ENCODE results near the gene KCNT1.

GRCh38 chr9:135745189-135745588 lies 43.2 kb downstream of the KCNT1 start:
- TF ChIP-seq, protein P1, sequence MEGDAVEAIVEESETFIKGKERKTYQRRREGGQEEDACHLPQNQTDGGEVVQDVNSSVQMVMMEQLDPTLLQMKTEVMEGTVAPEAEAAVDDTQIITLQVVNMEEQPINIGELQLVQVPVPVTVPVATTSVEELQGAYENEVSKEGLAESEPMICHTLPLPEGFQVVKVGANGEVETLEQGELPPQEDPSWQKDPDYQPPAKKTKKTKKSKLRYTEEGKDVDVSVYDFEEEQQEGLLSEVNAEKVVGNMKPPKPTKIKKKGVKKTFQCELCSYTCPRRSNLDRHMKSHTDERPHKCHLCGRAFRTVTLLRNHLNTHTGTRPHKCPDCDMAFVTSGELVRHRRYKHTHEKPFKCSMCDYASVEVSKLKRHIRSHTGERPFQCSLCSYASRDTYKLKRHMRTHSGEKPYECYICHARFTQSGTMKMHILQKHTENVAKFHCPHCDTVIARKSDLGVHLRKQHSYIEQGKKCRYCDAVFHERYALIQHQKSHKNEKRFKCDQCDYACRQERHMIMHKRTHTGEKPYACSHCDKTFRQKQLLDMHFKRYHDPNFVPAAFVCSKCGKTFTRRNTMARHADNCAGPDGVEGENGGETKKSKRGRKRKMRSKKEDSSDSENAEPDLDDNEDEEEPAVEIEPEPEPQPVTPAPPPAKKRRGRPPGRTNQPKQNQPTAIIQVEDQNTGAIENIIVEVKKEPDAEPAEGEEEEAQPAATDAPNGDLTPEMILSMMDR (optimal IDR thresholded peaks at IDR 0.05 in 1 of 3, IDR thresholded peaks at IDR 0.05 in 1 of 3, conservative IDR thresholded peaks at IDR 0.05 in 1 of 3; ENCODE audit: extremely low read depth in 1 of 3, insufficient read depth in 2 of 3, low read length in 3 of 3) = no peak
- TF ChIP-seq EZH2 (IDR thresholded peaks at IDR 0.05; ENCODE audit: low read length) = no peak

Measured in keratinocyte (primary cell).